Fibroblast of lung (primary cell): ENCODE measurements around the gene KIAA1671.

Experiments used
- EZH2 ChIP-seq: IDR thresholded peaks from 2 replicates; pipeline ENCODE4 v1.5.1; 2012; ENCODE audit warnings: low read length, control low read depth, mild to moderate bottlenecking; ENCODE audit errors: missing control alignments
- TF ChIP-seq, protein P1 (sequence below), 2 donors: IDR thresholded peaks in 1 of 2; conservative IDR thresholded peaks in 1 of 2; 1 replicate in 1 of 2; 2 replicates in 1 of 2; pipeline ENCODE4 v1.5.1; 2011 to 2012; ENCODE audit warnings: low read length in 2 of 2, control low read depth in 1 of 2, inconsistent platforms in 1 of 2, low read depth in 1 of 2, mild to moderate bottlenecking in 1 of 2

- TF ChIP-seq, protein P1, sequence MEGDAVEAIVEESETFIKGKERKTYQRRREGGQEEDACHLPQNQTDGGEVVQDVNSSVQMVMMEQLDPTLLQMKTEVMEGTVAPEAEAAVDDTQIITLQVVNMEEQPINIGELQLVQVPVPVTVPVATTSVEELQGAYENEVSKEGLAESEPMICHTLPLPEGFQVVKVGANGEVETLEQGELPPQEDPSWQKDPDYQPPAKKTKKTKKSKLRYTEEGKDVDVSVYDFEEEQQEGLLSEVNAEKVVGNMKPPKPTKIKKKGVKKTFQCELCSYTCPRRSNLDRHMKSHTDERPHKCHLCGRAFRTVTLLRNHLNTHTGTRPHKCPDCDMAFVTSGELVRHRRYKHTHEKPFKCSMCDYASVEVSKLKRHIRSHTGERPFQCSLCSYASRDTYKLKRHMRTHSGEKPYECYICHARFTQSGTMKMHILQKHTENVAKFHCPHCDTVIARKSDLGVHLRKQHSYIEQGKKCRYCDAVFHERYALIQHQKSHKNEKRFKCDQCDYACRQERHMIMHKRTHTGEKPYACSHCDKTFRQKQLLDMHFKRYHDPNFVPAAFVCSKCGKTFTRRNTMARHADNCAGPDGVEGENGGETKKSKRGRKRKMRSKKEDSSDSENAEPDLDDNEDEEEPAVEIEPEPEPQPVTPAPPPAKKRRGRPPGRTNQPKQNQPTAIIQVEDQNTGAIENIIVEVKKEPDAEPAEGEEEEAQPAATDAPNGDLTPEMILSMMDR (conservative IDR thresholded peaks at IDR 0.05 in 1 of 2, IDR thresholded peaks at IDR 0.05 in 1 of 2; ENCODE audit: low read depth in 1 of 2, low read length in 2 of 2) = peak in 1 of 2 donors; percentile 2
- no peak for TF ChIP-seq EZH2
These were observed 108.1 kb downstream of the KIAA1671 start for GRCh38 chr22:25060522-25061071.
